ENCODE measurements around the gene SRGAP3.

DNA sequence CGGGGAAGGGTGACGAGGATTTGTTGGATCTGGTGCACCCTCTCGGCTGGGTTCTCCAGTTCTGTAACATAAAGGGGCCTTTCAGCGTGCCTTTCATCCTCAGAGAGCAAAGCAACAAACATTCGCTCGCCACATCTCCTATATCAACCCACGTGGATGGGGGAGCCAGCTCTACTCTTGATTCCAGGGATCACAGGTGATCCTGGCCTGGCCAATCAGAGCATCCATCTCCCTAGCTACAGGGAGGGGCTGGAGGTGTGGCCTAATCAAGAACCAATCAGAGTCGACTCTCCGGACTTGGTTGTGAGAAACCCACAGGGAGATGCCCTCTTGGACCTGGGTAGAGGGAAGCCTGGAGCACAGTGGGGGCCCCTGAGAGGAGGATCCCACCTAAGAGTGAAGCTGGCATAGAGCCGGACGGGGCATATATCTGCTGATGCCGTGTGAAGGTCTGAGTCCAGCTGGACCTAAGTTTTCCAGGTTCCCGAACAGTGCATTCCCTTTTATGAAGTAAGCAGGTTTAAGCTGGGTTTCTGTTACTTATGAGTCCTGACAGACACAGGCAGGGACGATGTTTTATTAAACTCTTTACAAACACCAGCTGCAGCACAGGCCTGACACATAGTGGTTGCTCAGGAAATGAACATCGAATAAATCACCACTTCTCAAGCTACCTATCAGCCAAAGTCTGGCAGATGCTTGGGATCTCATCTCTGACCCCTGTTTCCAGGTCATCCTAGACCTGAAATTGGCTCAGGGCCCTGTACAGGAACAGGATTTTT, 235.5 kb downstream of the SRGAP3 start:
- TF ChIP-seq, protein P1, sequence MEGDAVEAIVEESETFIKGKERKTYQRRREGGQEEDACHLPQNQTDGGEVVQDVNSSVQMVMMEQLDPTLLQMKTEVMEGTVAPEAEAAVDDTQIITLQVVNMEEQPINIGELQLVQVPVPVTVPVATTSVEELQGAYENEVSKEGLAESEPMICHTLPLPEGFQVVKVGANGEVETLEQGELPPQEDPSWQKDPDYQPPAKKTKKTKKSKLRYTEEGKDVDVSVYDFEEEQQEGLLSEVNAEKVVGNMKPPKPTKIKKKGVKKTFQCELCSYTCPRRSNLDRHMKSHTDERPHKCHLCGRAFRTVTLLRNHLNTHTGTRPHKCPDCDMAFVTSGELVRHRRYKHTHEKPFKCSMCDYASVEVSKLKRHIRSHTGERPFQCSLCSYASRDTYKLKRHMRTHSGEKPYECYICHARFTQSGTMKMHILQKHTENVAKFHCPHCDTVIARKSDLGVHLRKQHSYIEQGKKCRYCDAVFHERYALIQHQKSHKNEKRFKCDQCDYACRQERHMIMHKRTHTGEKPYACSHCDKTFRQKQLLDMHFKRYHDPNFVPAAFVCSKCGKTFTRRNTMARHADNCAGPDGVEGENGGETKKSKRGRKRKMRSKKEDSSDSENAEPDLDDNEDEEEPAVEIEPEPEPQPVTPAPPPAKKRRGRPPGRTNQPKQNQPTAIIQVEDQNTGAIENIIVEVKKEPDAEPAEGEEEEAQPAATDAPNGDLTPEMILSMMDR (IDR thresholded peaks at IDR 0.05), result no peak
- TF ChIP-seq POLR2A (IDR thresholded peaks at IDR 0.05), result no peak

All from body of pancreas (tissue), 4 donors.